T-helper 2 cell (primary cell): ENCODE data around the gene ATP6V0D1.

Experiments used
- DNase-seq, 5 experiments: peaks; one replicate each; pipeline versions ENCODE4 v3.0.0 to v3.0.0-alpha.2; 2012 to 2022

ATP6V0D1 gene

DNA sequence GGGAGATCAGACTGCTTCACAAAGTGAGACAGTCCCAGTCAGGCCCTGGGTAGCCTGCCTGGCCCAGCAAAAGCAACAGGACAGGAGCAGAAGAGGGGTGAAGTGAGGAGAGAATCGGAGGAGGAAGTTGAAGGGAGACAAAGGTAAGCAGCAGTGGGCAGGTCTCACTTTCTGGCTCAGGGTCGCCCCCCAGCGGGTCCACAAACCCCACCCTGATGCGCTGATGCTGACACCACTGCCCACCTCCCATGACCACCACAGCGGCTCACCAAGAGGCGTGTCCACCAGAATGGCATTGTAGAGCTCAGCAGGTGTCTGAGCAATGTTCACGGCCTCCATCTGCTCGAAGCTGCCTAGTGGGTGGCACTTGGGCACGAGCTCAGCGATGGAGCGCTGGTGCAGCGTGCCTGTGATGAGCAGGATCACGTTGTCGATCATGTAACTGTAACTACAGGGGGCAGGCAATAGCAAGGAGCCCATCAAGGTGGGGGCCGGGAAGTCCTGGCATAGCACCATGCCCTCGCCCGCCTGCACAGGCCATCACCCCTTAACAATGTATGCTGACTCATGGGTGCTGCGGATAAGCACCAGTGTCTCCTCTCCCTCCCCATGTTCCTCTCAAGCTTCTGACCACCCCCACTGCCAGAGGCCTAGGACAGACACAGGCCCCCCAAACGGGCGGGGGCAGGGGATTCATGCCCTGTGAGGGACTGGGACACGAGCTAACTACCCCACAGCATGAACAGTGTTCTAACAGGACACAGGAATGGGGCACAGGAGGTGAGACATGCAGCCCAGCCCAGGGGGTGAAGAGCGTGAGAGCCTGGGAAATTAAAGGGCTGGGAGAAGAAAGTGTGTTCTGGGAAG lies 36.5 kb downstream of the ATP6V0D1 start:
- no peak for DNase-seq

DNA sequence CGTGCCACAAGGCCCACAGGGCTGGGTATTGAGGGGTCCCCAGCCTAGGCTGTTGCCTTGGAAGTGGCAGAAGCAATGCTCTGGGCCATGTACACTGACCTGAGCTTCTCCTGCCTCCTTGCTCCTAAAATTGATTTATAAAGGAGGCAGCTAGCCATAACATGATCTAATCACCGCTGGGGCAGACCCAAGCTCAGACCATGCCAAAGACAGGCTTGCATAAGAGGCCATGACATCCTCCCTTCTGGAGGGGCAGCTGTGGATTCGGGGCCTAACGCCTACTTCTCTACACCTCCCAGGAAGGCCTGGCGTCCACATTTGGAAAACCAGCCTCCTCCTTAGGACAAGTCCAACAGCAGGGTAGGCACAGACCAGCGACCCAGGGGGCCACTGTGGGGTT lies 37.7 kb downstream of the ATP6V0D1 start:
- no peak for DNase-seq

DNA sequence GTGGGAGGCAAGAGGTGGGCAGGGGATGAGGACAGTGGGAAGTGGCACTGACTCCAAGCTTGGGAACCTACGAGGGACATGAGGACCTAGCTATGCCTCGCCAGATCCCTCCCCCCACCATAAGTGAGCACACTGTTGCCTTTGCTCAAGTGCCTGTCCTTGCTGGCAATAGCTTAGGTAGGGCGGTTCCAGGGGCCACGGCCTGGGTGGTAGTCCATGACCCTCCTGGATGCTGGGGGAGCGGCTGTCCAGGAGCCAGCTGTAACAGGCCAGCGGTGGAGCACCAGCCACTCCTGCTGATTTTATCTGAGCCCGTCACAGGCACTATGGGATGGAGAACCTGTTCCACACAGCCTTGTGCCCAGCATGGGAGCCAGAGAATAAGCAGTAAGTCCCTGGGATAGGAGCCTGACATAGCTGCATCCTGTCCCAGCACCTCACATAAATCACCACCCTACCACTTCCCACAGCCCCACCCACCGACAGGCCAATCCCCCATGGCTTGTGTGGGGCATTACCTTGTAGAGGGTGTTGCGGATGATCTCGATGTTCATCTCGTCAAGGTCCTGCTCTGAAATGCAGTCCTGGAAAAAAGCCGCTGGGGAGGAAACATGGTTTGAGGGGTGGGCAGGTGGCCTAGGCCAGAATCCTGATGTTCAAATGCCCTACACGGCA lies 38.2 kb downstream of the ATP6V0D1 start:
- DNase-seq = no peak

DNA sequence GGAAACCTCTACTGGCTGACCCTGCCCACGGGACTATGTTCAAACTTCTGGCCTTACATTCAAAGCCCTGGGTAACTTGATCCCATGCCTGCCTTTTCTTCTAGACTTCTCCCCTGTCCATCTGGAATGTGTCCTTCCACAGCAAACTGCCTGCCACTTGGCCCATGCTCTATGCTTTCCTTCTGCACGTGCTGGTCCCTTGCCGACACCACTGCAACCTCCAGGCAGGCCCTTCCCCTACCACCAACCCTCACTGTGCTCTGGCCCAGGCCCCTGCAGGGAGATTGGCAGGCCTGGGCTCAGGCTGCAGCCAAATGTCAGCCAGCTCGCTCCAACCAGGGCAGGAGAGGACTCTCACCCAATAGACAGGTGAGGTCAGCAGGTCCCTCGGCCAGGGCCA lies 39.0 kb downstream of the ATP6V0D1 start:
- no peak for DNase-seq

DNA sequence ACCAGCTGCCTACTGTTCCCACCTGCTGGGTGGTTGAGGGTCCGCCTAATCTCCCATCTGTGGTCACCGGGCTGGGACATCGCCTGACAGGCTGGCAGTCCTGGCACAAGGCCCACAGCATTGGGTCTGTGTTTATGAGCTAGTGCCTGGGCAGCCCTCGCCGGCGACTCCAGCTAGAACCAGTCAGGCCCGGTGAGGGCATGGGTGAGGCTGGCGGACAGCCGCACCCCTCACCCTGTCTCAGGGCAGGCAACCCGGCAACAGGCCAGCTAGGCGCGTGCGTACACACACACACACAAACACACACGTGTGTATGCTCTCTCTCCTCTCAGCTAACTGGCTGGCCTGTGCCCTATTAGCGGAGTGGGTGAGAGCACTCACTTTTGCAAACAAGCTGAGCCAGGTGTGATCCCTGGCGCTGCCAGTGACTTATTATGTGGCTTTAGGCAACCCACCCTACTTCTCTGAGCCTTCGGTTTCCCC lies 39.6 kb downstream of the ATP6V0D1 start:
- no peak for DNase-seq

DNA sequence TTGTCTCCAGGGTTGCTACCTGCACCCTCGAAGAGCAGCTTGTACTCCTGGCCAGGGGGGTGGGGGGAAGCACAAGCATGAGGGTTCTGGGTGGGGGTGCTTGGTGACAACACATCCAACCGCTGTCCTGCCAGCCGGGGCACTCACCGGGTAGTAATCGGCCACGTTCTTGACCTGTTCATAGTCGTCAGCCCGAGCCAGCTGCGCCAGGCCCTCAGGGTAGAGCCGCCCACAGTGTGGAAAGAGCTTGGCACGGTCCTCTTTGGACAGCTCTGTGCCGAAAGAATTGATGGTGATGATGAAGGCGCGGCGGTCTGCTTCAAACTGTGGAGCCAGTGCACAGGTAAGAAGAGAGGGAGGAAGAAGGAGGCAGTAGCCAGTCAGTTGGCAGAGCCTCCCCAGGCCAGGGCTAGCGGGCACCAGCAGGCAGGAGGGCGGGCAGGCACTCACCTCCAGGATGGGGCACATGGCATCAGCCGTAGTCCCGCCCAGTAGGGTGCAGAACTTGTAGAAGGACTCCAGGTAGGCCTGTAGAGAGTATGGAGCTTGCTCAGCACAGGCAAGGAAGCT lies 42.0 kb downstream of the ATP6V0D1 start:
- DNase-seq = no peak

DNA sequence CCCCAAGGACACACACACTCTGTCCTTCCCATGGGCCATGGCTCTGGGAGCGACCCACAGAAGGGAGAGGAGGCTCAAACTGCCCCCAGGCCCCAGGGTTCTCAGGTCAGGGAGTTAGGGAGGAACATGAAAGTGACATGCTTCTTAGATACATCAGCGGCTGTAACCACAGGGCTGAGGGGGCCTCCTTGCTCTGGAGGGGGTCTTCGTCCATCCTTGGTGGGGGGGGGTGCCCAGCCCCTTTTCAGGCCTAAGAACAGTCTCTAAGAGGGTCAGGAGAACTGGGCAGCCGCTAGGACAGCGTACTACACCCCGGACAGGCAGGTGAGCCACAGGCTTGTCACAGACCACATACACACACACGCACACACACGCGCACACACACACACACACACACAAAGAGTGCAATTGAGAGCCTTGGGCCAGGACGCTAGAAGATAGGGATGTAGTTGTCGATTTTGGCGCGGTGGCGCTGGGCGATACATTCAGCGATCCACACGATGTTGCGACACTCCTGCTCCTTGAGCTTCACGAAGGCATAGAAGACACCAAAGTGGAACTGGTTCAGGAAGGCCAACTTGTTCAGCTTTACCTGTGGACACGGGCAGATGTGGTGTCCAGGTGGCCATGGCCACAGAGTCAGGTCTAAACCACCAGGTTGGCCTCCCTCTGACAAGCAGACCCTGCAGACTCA lies 42.7 kb downstream of the ATP6V0D1 start:
- DNase-seq = peak in 1 of 5 experiments; percentile 21

DNA sequence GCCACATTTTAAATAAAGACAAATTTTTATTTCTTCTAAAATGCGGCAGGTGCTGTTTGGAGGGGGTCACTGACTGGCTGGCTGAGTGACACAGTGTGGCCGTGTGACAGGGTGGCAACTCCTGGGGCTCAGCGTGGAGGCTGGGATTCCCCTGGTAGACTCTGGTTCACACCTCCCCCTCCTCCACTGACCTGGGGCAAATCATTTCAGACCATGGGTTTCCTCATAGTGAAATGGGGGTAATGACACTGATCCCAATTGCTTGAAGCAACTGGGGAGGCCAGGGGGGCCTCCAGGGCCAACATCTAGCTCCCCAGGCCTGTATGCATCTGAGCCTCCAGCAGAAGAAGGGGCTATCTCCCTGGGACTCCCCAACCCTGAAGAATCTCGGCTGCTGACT lies 43.4 kb downstream of the ATP6V0D1 start:
- DNase-seq = peak in 1 of 5 experiments; percentile 24

DNA sequence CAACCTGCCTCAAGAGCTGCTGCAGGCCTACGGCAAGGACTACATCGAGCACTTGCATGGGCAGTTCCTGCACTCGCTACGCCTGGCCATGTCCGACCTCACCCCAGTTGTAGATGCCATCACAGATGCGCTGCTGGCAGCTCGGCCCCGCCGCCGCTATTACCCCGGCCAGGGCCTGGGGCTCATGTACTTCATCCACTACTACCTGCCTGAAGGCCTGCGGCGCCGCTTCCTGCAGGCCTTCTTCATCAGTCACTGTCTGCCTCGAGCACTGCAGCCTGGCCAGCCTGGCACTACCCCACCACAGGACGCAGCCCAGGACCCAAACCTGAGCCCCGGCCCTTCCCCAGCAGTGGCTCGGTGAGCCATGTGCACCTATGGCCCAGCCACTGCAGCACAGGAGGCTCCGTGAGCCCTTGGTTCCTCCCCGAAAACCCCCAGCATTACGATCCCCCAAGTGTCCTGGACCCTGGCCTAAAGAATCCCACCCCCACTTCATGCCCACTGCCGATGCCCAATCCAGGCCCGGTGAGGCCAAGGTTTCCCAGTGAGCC lies 44.2 kb downstream of the ATP6V0D1 start:
- no peak for DNase-seq

DNA sequence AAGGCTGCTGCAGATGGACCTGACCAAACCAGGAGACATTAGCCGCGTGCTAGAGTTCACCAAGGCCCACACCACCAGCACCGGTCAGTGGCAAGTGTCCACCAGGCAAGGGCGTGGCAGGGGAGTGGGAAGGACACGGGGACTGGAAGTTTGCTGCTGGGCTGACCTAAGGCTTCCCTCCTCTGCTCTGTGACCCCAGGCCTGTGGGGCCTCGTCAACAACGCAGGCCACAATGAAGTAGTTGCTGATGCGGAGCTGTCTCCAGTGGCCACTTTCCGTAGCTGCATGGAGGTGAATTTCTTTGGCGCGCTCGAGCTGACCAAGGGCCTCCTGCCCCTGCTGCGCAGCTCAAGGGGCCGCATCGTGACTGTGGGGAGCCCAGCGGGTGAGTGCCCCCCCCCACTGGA lies 45.2 kb downstream of the ATP6V0D1 start:
- DNase-seq = no peak

DNA sequence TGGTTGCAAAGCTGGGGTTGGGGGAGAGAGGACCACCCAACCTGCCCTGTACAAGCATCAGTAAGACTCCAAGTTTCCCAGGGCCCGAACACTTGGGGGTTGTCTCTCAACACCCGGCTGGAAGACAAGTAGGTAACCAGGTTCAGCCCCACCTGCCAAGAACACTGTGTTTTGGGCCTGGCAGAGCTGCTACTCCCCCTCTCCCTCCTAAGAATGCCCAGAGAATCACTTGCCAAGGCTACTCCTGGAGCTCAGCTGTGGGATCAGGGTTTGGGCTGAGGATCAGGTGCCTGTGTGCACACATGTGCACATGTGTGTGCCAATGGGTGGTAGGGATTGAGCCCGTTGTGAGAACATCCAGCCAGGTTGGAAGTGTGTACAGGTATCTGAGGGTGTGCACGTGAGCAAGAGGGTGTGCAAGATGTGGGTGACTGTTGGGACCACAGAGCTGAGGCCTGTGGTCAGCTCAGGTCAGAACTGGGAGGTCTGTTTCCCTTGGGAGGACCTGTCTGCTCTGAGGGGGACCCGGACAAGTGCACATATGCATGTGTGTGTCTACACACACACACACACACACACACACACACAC lies 47.7 kb downstream of the ATP6V0D1 start:
- DNase-seq = no peak

DNA sequence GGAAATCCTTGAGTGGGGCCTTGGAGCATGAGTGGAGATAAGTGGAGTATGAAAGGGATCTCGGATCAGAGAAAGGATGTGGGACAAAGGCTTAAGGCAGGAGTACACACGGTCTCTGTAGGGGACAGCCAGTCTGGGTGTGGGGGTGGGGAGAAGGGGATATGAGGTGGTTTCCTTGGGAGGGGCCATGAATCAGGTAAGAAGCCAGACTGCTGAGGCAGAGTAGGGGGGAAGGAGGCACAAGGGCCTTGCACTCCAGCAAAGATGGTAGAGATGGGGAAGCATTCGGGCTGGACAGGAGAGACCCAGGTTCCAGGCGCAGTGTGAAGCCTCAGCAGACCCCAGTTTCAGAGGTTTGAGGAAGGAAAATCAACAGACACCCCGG lies 48.5 kb downstream of the ATP6V0D1 start:
- DNase-seq = no peak

DNA sequence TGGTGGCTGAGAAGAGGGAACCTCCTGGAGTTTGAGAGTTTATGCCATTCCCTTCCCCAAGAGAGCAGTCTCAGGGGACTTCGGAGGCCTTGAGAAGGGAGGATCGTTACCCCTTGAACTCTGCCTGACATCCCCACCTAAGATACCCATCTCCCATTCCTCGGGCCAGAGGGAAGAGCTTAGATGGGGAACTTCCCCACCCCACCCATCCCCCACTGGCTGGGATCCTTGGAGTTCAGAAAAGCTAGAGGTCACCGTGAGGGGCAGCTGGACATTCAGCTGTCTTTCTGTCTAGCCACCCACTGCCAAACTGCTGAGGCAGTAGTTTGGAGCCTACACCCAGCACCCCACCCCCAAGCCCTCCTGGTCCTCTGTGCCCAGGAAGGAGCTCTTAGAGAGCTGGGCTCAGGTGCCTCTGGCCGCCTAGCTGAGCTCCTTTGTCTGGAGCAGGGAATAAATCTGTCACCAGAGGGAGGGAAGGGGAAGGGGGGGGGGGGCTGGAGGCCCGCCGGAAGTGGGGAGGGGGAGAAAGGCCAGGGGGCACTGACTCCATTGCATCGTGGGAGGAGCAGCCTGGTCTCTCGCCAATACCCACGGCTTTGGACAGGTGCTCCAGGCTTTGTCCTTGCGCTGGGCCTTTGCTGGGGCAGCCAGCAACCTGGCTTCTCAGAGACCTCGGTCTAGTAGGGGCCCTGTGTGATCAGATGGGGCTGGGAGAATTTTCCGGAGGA lies 49.0 kb downstream of the ATP6V0D1 start:
- DNase-seq = no peak

DNA sequence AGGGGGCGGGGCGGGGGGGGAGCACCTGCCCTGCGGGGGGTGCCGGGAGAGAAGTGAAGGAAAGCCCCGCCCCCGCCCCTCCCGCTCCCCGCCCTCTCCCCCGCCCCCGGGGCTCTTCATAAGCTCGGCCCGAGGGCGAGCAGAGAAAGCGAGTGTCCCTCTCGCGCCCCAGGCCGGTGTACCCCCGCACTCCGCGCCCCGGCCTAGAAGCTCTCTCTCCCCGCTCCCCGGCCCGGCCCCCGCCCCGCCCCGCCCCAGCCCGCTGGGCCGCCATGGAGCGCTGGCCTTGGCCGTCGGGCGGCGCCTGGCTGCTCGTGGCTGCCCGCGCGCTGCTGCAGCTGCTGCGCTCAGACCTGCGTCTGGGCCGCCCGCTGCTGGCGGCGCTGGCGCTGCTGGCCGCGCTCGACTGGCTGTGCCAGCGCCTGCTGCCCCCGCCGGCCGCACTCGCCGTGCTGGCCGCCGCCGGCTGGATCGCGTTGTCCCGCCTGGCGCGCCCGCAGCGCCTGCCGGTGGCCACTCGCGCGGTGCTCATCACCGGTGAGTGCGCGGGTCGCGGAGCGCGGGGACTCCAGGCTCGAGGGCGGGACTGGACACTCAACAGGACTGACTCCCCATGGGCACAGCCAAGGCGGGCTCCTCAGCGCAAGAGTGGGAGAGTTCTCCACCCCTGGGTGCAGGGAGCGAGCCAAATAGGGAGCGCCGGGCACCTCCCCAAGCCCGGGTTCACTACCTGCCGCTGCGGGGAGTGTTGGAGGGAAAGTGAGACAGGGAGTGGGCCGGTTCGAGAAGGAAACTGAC lies 49.8 kb downstream of the ATP6V0D1 start, which contains the start of gene HSD11B2:
TSS of gene HSD11B2 (plus strand) at position 145 of the 798 bp plus-strand sequence. CDS start at position 273, 128 bp downstream.
- peak in 2 of 5 experiments; percentile 13 to 25 for DNase-seq

DNA sequence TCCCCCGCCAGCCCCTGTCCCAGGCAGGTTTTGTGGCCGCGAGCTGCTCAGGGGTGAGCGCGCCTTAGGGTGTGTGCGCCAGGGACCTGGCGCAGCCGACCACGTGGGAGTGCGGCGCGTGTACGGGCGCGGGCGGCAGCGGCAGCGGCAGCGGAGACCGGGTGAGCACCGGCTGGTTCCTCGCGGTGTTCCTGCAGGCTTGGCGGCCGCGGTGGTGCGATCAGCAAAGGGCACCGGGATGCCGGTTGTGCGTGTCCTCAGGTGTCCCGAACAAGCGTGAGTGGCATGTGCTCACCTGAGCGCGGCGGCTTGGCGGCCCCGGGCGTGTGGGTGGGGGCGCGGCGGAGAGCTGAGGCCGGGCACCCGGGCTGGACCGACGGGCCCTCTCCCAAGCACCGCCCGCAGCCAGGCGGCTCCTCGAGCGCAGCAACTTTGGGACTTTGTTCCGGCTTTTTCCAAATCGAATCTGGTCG lies 50.4 kb downstream of the ATP6V0D1 start:
- peak in 1 of 5 experiments; percentile 33 for DNase-seq

DNA sequence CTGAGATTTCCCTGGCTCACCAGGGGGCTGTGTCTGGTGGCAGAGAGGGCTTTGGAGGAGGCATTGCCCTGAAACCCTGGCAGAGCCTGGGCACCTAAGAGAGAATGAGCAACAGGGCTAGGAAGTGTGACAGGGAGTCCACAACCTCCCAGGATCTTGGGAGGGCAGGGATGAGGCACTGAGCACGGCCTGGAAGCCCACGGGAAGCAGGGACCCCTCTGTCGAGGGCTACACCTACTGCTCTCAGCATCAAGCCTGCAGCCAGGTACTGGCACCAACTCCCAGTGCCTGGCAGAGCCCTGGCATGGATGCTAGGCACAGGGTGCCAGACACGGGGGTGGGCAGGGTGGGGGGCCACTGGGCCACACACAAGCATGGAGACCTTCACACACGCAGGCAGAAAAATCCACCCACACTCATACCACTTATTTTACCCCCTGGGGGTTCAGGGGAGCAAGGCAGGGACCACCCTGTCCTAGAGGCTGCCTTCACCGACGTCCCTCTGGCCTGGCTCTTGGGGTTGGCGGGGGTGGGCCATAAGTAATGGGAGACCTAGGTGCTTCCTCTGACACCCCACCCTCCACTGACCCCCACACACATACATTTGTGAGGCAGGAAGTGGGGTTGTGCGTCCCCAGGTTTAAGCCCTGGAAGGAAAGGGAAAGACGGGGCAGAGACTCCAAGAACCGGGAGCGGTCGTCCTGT lies 51.0 kb downstream of the ATP6V0D1 start:
- DNase-seq = no peak

DNA sequence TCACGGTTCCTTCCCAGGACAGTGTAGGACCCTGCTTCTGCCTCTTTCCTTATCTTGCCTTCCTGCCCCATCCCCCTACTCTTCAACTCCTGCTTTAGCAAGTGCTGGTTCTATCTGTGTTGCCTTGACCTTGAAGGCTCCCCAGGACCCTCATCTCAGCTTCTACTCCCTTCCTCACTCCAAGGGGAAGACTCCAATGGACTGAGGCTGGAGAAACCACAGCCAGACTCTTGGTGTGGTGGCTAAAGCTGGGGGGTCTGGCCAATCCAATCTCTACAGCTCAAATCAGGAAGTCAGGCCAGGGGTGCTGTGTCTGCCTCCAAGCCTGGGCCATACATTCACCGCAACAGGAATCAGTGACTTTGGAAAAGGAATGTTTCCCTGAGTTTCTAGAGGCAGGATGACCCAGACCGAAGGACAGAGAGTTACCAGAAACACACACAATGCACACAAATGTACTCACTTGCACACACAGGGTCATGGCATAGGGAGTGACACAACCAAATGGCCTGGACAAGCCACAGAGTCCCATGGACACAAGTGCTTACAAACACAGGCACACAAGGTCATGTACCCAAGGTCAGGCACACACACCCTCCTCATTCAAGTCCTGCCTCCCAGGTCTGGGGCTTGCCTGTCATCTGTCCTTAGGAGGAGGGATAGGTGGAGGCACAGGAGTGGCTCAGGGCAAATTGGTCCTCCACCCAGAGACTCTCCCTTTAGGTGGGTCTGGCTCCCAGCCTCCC lies 51.7 kb downstream of the ATP6V0D1 start:
- no peak for DNase-seq

DNA sequence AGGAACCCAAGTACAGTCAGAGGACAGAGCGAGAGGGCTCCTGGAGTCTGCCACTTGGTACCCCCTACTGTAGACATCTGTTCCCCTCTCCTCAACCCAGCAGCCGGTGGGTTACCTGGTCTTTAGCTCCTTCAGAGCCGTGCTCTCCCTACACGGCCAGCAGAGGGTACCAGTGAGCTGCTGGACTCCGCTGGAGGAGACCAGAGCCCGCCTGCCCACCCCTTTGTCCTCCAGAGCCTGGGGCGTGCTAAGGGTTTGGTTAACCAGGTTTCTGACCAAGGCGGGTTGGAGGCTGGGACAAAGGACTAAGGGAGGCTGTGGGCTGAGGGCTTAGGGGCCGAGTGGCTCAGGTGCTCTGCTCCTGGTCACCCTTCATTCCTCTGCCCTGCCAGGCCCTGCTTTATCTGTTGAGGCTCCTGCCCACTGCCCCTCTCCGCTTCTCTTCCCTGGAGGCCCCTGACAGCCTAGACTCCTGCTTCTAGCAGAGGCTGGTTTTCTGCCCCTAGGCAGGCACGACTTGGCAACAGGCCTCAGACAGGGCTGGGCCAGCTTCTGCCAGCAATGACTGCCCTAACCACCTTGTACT lies 52.7 kb downstream of the ATP6V0D1 start:
- peak in 3 of 5 experiments; percentile 37 to 43 (median 41) for DNase-seq

DNA sequence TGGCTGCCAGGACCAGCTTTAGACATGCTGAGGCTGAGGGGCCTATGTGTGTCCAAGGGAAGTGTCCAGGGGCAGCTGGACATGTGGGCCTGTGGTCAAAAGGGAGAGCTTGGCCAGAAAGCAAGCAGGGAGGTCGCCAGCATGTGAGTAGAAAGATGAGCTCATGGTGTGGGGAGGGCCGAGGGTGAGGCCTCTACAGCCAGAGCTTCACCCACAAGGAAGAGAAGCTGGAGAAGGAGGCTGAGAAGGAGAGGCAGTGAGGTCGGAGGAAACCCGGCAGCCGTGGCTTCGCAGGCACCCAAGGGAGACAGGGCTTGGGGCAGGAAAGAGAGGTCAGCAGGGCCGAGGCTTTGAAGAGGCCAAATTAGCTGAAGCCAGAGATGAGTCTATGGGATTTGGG lies 54.0 kb downstream of the ATP6V0D1 start:
- DNase-seq = no peak
